ENCODE data around the gene SEC14L1.

Gene SEC14L1

GRCh38 chr17:77208856-77209255 is 68.1 kb downstream of the SEC14L1 start:
- Histone ChIP-seq H3K4me1 (no peaks in the 10 kb centered on the region), H3K9me3 (no peaks in the 10 kb centered on the region), H3K4me3 (no peak overlapping the region), H3K27me3 (no peaks in the 10 kb centered on the region), H3K36me3 (peaks cover 96 to 100% (median 96%) of the 10 kb centered on the region in 3 donors), H3K27ac (no peak overlapping the region)
- no peak for DNase-seq
- intact Hi-C loops (cut with DNase I; ENCODE audit: low total_unique reads): no loop called here
- TF ChIP-seq, protein P1, sequence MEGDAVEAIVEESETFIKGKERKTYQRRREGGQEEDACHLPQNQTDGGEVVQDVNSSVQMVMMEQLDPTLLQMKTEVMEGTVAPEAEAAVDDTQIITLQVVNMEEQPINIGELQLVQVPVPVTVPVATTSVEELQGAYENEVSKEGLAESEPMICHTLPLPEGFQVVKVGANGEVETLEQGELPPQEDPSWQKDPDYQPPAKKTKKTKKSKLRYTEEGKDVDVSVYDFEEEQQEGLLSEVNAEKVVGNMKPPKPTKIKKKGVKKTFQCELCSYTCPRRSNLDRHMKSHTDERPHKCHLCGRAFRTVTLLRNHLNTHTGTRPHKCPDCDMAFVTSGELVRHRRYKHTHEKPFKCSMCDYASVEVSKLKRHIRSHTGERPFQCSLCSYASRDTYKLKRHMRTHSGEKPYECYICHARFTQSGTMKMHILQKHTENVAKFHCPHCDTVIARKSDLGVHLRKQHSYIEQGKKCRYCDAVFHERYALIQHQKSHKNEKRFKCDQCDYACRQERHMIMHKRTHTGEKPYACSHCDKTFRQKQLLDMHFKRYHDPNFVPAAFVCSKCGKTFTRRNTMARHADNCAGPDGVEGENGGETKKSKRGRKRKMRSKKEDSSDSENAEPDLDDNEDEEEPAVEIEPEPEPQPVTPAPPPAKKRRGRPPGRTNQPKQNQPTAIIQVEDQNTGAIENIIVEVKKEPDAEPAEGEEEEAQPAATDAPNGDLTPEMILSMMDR (IDR thresholded peaks at IDR 0.05): no peak

DNA sequence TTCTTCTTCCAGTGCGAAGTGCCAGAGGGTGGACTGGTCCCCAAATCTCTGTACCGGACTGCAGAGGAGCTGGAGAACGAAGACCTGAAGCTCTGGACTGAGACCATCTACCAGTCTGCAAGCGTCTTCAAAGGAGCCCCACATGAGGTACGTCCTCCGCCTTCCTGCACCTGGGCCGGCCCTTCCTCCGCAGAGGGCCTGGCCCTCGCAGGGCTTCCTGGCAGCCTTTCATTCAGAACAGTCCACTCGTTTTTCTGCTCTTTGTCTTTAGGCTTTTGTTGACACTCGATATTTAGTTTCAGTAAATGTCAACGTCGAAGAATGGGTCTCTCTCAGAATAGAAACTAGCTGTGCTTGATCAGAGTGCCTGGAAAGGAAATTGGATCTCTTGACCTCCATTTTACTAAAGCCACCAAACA is 68.6 kb downstream of the SEC14L1 start:
- no peaks in the 10 kb centered on the region for H3K9me3 ChIP-seq
- no peaks in the 10 kb centered on the region for H3K4me1 ChIP-seq
- H3K36me3 ChIP-seq: peaks cover 96 to 100% (median 98%) of the 10 kb centered on the region in 3 donors
- H3K27me3 ChIP-seq: no peaks in the 10 kb centered on the region
- DNase-seq: peak in 1 of 2 donors; percentile 38
- no peak overlapping the region for H3K27ac ChIP-seq
- intact Hi-C loops (cut with DNase I; ENCODE audit: low total_unique reads): no loop called here
- H3K4me3 ChIP-seq: no peak overlapping the region
- TF ChIP-seq, protein P1 (IDR thresholded peaks at IDR 0.05): no peak

- intact Hi-C loops (cut with DNase I; ENCODE audit: low total_unique reads): no loop called here
- no peaks in the 10 kb centered on the region for H3K4me1 ChIP-seq
These were observed 69.6 kb downstream of the SEC14L1 start for GRCh38 chr17:77210331-77210730.

DNA sequence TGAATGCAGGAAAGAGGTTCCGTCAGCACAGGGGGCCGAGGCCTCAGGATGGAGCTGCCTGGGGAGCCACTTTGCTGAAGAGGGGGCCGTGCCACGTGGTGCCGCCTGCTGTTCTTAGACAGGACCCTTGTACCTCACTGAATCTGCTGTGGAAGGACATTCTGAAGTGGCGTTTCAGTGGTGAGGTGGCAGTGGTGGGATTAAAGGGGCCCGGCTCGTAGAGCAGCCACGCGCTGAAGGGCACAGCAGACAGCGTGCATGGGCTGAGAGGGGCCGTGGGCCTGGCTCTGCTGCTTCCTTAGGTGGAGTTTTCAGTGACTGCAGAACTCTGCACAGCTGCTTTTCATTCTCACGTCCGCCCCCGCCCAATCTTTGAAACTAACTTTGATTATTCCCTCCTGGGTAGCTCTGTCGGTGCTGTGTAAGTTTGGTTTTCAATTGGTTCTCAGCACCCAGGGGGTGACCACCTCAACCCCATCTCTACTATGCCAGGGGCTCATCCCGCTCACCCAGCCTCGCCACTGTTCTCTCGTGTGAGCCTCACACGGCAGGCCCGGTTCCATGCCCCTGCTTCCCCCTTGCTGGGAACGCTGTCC is 70.3 kb downstream of the SEC14L1 start:
- DNase-seq: no peak
- H3K4me1 ChIP-seq: no peaks in the 10 kb centered on the region
- H3K27me3 ChIP-seq: no peaks in the 10 kb centered on the region
- H3K27ac ChIP-seq: no peak overlapping the region
- TF ChIP-seq, protein P1 (IDR thresholded peaks at IDR 0.05): no peak
- no peak overlapping the region for H3K4me3 ChIP-seq
- peaks cover 90 to 94% (median 93%) of the 10 kb centered on the region in 3 donors for H3K36me3 ChIP-seq
- intact Hi-C loops (cut with DNase I; ENCODE audit: low total_unique reads): no loop called here
- H3K9me3 ChIP-seq: no peaks in the 10 kb centered on the region

More at GRCh38 chr17:77210331-77210730, 69.6 kb downstream of the SEC14L1 start:
- H3K4me3 ChIP-seq: no peak overlapping the region
- TF ChIP-seq, protein P1 (IDR thresholded peaks at IDR 0.05): no peak
- H3K9me3 ChIP-seq: no peaks in the 10 kb centered on the region
- H3K27me3 ChIP-seq: no peaks in the 10 kb centered on the region
- peak in 1 of 2 donors; percentile 31 for DNase-seq
- peaks cover 97 to 100% (median 98%) of the 10 kb centered on the region in 3 donors for H3K36me3 ChIP-seq
- H3K27ac ChIP-seq: no peak overlapping the region

GRCh38 chr17:77211681-77212080 is 70.9 kb downstream of the SEC14L1 start:
- DNase-seq: no peak
- Histone ChIP-seq H3K4me3 (no peak overlapping the region), H3K9me3 (no peaks in the 10 kb centered on the region), H3K27me3 (no peaks in the 10 kb centered on the region), H3K27ac (no peak overlapping the region), H3K4me1 (no peaks in the 10 kb centered on the region), H3K36me3 (peaks cover 83 to 94% (median 90%) of the 10 kb centered on the region in 3 donors)
- intact Hi-C loops (cut with DNase I; ENCODE audit: low total_unique reads): no loop called here
- TF ChIP-seq, protein P1 (IDR thresholded peaks at IDR 0.05): no peak

Measured in tibial artery (tissue), 4 donors.